ENCODE results near the gene BLMH. TPM values are rescaled to one million over a fixed set of nuclear protein-coding genes. Genes with fewer than 3 reads are reported as not detected.

Gene BLMH
- total RNA-seq, 1 donor from 2014 or later: 87.1 TPM

DNA sequence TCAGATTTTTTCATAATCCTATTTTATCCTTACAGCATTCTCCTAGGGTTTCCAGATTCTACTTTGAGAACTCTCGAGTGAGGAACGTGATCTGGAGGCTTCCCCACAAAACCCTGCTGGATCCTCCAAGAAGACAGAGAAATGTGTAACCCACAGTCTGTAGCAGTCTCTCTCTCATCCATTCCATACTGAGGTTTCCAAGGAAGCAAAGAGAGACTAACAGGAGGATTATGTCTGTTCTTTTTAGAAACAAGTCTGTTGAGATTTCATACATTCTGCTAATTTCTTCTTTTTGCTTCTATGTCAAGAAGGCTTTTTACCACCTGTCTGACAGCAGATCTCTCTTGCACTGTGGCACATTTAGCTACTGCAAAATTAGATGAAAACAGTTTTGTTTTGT lies 23.4 kb upstream of the BLMH start:
- DNase-seq (ENCODE audit: low read depth, low spot score): no peak
- TF ChIP-seq, protein P1, sequence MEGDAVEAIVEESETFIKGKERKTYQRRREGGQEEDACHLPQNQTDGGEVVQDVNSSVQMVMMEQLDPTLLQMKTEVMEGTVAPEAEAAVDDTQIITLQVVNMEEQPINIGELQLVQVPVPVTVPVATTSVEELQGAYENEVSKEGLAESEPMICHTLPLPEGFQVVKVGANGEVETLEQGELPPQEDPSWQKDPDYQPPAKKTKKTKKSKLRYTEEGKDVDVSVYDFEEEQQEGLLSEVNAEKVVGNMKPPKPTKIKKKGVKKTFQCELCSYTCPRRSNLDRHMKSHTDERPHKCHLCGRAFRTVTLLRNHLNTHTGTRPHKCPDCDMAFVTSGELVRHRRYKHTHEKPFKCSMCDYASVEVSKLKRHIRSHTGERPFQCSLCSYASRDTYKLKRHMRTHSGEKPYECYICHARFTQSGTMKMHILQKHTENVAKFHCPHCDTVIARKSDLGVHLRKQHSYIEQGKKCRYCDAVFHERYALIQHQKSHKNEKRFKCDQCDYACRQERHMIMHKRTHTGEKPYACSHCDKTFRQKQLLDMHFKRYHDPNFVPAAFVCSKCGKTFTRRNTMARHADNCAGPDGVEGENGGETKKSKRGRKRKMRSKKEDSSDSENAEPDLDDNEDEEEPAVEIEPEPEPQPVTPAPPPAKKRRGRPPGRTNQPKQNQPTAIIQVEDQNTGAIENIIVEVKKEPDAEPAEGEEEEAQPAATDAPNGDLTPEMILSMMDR (conservative IDR thresholded peaks at IDR 0.05): no peak
- H3K4me1 Mint-ChIP-seq: no peaks in the 10 kb centered on the region
- no peaks in the 10 kb centered on the region for H3K36me3 Mint-ChIP-seq (ENCODE audit: low read depth)
- H3K9me3 Mint-ChIP-seq: no peaks in the 10 kb centered on the region
- peaks cover 13% of the 10 kb centered on the region for H3K27me3 Mint-ChIP-seq (ENCODE audit: low read depth)
- no peak overlapping the region for H3K4me3 Mint-ChIP-seq
- H3K27ac Mint-ChIP-seq (ENCODE audit: unreplicated experiment): no peak overlapping the region

DNA sequence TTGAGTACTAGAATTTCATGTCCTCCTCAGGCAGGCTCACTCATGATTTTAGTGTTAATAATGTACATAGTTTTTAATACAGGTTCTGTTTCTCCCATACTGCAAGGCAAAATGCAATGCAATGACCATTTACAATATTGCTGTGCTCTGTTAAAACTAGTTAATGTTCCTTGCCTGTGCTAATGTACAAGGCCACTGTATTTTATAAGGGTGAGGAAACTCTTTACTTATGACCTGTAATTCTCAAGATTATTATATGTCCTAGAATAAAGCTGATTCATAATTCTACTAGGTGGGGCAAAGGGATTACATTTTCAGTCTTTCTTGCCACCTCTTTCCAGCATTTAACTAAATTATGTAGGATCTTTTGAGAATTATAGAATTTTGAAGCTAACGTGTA lies 22.7 kb upstream of the BLMH start:
- Mint-ChIP-seq H3K27ac (ENCODE audit: unreplicated experiment) (no peak overlapping the region), H3K27me3 (ENCODE audit: low read depth) (peaks cover 12% of the 10 kb centered on the region), H3K4me3 (no peak overlapping the region), H3K36me3 (ENCODE audit: low read depth) (no peaks in the 10 kb centered on the region), H3K9me3 (no peaks in the 10 kb centered on the region), H3K4me1 (no peaks in the 10 kb centered on the region)
- no peak for DNase-seq (ENCODE audit: low read depth, low spot score)
- TF ChIP-seq, protein P1 (conservative IDR thresholded peaks at IDR 0.05): no peak

- H3K27me3 Mint-ChIP-seq (ENCODE audit: low read depth): peaks cover 10% of the 10 kb centered on the region
Observed at GRCh38 chr17:30312226-30312625, 20.5 kb upstream of the BLMH start.

DNA sequence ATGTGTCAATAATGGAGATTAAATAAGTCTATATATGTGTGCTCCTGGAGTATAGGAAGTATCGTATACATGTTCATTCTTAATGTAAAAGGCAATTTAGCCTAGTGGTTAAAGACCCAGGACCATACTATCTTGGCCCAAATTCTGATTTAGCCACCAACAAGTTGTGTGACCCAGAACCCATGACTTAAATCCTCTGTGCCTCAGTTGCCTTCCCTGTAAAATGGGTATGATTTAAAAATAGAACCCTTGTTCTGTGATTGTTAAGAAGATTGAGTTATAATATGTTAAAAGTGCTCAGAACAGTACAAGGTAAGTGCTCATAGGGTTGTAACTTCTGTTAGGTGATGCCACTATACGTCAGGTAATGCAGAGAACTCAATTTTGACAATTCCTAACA lies 18.8 kb upstream of the BLMH start:
- H3K27ac Mint-ChIP-seq (ENCODE audit: unreplicated experiment): no peak overlapping the region
- H3K27me3 Mint-ChIP-seq (ENCODE audit: low read depth): peaks cover 10% of the 10 kb centered on the region
- no peaks in the 10 kb centered on the region for H3K4me1 Mint-ChIP-seq
- TF ChIP-seq, protein P1 (conservative IDR thresholded peaks at IDR 0.05): no peak
- H3K4me3 Mint-ChIP-seq: no peak overlapping the region
- no peak for DNase-seq (ENCODE audit: low read depth, low spot score)
- no peaks in the 10 kb centered on the region for H3K36me3 Mint-ChIP-seq (ENCODE audit: low read depth)
- H3K9me3 Mint-ChIP-seq: no peaks in the 10 kb centered on the region

More at GRCh38 chr17:30312226-30312625, 20.5 kb upstream of the BLMH start:
- H3K36me3 Mint-ChIP-seq (ENCODE audit: low read depth): no peaks in the 10 kb centered on the region
- no peaks in the 10 kb centered on the region for H3K4me1 Mint-ChIP-seq
- DNase-seq (ENCODE audit: low read depth, low spot score): no peak
- H3K4me3 Mint-ChIP-seq: no peak overlapping the region
- TF ChIP-seq, protein P1 (conservative IDR thresholded peaks at IDR 0.05): no peak
- no peak overlapping the region for H3K27ac Mint-ChIP-seq (ENCODE audit: unreplicated experiment)
- H3K9me3 Mint-ChIP-seq: no peaks in the 10 kb centered on the region

- Mint-ChIP-seq H3K27me3 (ENCODE audit: low read depth) (peaks cover 3% of the 10 kb centered on the region), H3K27ac (ENCODE audit: unreplicated experiment) (no peak overlapping the region), H3K4me1 (no peaks in the 10 kb centered on the region), H3K9me3 (no peaks in the 10 kb centered on the region), H3K4me3 (no peak overlapping the region), H3K36me3 (ENCODE audit: low read depth) (no peaks in the 10 kb centered on the region)
- TF ChIP-seq, protein P1 (conservative IDR thresholded peaks at IDR 0.05): no peak
- DNase-seq (ENCODE audit: low read depth, low spot score): no peak
Observed at GRCh38 chr17:30309591-30309990, 17.8 kb upstream of the BLMH start.

GRCh38 chr17:30308406-30308805 lies 16.7 kb upstream of the BLMH start:
- DNase-seq (ENCODE audit: low read depth, low spot score): no peak

More at GRCh38 chr17:30308406-30308805, 16.7 kb upstream of the BLMH start:
- H3K27me3 Mint-ChIP-seq (ENCODE audit: low read depth): peaks cover 3% of the 10 kb centered on the region
- no peaks in the 10 kb centered on the region for H3K4me1 Mint-ChIP-seq
- H3K27ac Mint-ChIP-seq (ENCODE audit: unreplicated experiment): no peak overlapping the region
- H3K36me3 Mint-ChIP-seq (ENCODE audit: low read depth): no peaks in the 10 kb centered on the region
- TF ChIP-seq, protein P1 (conservative IDR thresholded peaks at IDR 0.05): no peak
- no peaks in the 10 kb centered on the region for H3K9me3 Mint-ChIP-seq
- H3K4me3 Mint-ChIP-seq: no peak overlapping the region
